ENCODE data around the gene PTPRD. TPM values are rescaled to one million over a fixed set of nuclear protein-coding genes. Genes with fewer than 3 reads are reported as not detected.

PTPRD gene
- total RNA-seq, 4 donors from 2014 or later: 85.8 to 169 (median 135) TPM

DNA sequence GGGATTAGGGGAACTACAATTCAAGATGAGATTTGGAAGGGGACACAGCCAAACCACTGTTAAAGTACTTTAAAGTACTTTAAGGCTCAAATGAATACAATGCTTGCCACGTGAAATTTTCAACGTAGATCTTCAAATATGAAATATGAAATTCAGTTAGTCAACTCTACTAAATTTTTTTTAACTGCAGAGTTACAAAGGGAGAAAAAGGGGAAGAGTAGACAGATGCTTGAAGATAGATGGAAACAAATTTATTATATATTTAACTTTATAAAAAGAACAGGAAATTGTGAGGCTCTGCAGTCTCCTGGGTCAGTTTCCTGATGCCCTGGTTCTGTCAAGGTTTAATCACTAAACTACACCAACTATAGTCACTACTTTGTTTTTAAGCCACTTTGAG, 2027.8 kb downstream of the PTPRD start:
- Histone ChIP-seq H3K36me3 (no peaks in the 10 kb centered on the region), H3K4me3 (no peak overlapping the region), H3K27me3 (no peaks in the 10 kb centered on the region), H3K9me3 (no peaks in the 10 kb centered on the region), H3K4me1 (no peaks in the 10 kb centered on the region), H3K27ac (no peak overlapping the region)
- no peak for DNase-seq
- TF ChIP-seq POLR2A (IDR thresholded peaks at IDR 0.05): no peak
- TF ChIP-seq, protein P1, sequence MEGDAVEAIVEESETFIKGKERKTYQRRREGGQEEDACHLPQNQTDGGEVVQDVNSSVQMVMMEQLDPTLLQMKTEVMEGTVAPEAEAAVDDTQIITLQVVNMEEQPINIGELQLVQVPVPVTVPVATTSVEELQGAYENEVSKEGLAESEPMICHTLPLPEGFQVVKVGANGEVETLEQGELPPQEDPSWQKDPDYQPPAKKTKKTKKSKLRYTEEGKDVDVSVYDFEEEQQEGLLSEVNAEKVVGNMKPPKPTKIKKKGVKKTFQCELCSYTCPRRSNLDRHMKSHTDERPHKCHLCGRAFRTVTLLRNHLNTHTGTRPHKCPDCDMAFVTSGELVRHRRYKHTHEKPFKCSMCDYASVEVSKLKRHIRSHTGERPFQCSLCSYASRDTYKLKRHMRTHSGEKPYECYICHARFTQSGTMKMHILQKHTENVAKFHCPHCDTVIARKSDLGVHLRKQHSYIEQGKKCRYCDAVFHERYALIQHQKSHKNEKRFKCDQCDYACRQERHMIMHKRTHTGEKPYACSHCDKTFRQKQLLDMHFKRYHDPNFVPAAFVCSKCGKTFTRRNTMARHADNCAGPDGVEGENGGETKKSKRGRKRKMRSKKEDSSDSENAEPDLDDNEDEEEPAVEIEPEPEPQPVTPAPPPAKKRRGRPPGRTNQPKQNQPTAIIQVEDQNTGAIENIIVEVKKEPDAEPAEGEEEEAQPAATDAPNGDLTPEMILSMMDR (IDR thresholded peaks at IDR 0.05): no peak

DNA sequence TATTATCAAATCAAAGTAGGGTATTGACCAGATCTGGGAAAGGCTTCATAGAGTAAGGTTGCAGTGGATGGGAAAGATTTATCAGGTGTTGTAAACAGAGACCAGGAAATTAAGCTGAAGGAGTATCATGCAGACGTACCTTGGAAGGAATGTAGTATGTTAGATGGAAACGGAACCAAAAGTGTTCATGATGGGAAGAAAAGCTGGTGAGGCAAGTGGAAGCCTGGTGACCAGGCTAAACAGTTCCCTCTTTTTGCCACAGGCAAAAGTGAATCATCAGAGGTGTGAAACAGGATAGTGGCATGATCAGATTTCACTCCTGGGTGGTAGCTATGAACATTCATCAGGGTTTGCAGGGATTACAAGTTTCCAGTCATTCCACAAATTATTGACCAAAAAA, 2033.1 kb downstream of the PTPRD start:
- TF ChIP-seq POLR2A (IDR thresholded peaks at IDR 0.05): no peak
- TF ChIP-seq, protein P1 (IDR thresholded peaks at IDR 0.05): no peak
- Histone ChIP-seq H3K4me1 (no peaks in the 10 kb centered on the region), H3K9me3 (no peaks in the 10 kb centered on the region), H3K27ac (no peak overlapping the region), H3K36me3 (no peaks in the 10 kb centered on the region), H3K27me3 (no peaks in the 10 kb centered on the region), H3K4me3 (no peak overlapping the region)
- DNase-seq: no peak

DNA sequence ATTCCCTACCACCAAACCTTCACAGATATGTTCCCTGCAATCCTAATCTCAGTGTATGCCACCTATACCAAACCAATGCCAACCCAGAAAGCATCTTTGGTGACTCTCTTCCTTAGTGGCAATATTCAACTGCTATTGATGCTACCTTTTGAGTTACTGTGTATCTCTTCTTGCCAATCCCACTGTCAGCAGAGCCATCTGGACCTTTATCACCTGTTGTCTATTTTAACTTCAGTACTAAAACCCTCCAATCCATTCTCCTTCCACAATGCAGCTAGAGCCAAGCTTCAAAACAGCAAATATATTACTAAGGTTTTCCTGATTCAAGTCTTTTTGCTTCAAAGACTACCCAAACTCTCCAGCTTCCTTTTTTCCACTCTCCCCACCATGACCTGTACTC, 2036.1 kb downstream of the PTPRD start:
- Histone ChIP-seq H3K27me3 (no peaks in the 10 kb centered on the region), H3K4me1 (no peaks in the 10 kb centered on the region), H3K9me3 (no peaks in the 10 kb centered on the region), H3K36me3 (no peaks in the 10 kb centered on the region), H3K4me3 (no peak overlapping the region), H3K27ac (no peak overlapping the region)
- no peak for DNase-seq
- no peak for TF ChIP-seq POLR2A (IDR thresholded peaks at IDR 0.05)
- TF ChIP-seq, protein P1 (IDR thresholded peaks at IDR 0.05): no peak

DNA sequence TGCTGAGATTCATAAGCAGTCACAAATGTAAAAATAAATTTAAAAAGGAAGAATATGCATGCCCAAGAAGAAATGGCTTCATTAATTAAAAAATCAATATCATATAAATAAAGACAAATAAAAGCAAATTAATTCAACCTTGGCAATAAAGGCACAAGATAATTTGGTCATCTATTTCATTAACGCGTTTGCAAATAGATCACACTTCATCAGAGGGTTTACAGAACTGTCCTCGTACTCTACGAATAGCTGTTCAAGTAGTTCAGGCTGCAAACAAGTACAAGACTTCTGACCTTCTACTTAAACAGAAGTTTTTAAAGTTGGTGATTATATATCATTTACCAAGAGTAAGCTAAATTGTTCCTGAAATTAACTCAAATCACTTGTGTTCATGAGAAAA, 2038.0 kb downstream of the PTPRD start:
- Histone ChIP-seq H3K36me3 (no peaks in the 10 kb centered on the region), H3K27me3 (no peaks in the 10 kb centered on the region), H3K9me3 (no peaks in the 10 kb centered on the region), H3K27ac (no peak overlapping the region), H3K4me1 (no peaks in the 10 kb centered on the region), H3K4me3 (no peak overlapping the region)
- no peak for DNase-seq
- TF ChIP-seq, protein P1 (IDR thresholded peaks at IDR 0.05): no peak

DNA sequence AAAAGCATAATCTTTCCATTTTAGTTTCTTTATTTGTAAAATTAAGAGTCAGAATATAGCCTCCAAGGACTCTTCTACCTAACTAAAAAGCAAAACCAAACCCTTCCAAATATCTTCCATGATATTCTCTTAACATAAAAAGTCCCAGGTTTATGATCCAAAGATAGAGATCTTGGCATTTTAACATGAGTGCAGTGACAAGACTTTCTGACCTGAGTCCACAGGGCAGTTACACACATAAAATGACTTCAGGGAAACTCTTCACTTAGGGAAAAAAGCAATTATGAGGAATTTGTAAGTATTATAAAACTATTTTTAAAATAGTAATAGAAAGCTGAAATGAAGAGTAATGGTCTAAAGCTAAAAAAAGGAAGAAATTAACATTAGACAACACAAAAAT, 2040.6 kb downstream of the PTPRD start:
- no peak for DNase-seq
- TF ChIP-seq, protein P1 (IDR thresholded peaks at IDR 0.05): no peak
- TF ChIP-seq POLR2A (IDR thresholded peaks at IDR 0.05): no peak
- Histone ChIP-seq H3K4me3 (no peak overlapping the region), H3K9me3 (no peaks in the 10 kb centered on the region), H3K36me3 (no peaks in the 10 kb centered on the region), H3K4me1 (no peaks in the 10 kb centered on the region), H3K27me3 (no peaks in the 10 kb centered on the region), H3K27ac (no peak overlapping the region)

DNA sequence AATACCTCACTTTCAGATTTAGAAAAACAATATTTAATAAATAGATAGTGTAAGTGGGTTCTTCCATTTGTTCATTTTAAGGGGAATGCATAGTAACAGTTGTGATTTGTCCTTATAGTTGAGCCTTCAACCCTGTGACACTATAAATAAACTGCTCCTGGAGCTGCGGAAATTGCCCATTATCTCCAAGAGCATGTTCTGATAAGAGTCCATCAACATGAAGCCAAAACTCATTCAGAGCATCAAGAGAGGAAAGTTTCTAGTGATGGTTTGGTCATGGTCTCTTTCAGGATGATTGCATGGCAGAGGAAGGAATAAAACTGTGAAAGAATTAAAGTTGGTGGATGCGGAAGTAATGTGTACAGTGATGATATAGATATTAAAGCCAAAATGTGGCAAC, 2041.2 kb downstream of the PTPRD start:
- Histone ChIP-seq H3K36me3 (no peaks in the 10 kb centered on the region), H3K4me1 (no peaks in the 10 kb centered on the region), H3K9me3 (no peaks in the 10 kb centered on the region), H3K27me3 (no peaks in the 10 kb centered on the region), H3K27ac (no peak overlapping the region), H3K4me3 (no peak overlapping the region)
- no peak for TF ChIP-seq POLR2A (IDR thresholded peaks at IDR 0.05)
- DNase-seq: no peak

Data from Peyer's patch (tissue), 4 donors.